HPDE6-E6E7 (cell line): ENCODE measurements around the gene PXDC1.

Experiments used
- DNase-seq: peaks from one replicate; pipeline ENCODE4 v3.0.0; 2011; ENCODE audit warnings: missing footprints; ENCODE audit errors: extremely low spot score

Gene PXDC1

GRCh38 chr6:3747100-3747737, 4.3 kb downstream of the PXDC1 start:
- DNase-seq: no peak

GRCh38 chr6:3746696-3747095, 4.8 kb downstream of the PXDC1 start:
- no peak for DNase-seq

GRCh38 chr6:3746119-3746691, 5.3 kb downstream of the PXDC1 start:
- DNase-seq: no peak

- no peak for DNase-seq
These were observed 5.9 kb downstream of the PXDC1 start for GRCh38 chr6:3745566-3746118.

- no peak for DNase-seq
These were observed 6.5 kb downstream of the PXDC1 start for GRCh38 chr6:3744901-3745470.

GRCh38 chr6:3744211-3744900, 7.2 kb downstream of the PXDC1 start:
- DNase-seq: no peak

GRCh38 chr6:3743541-3743940, 8.0 kb downstream of the PXDC1 start:
- DNase-seq: no peak

GRCh38 chr6:3742426-3743344, 8.8 kb downstream of the PXDC1 start:
- peak; percentile 73 for DNase-seq

GRCh38 chr6:3742076-3742425, 9.5 kb downstream of the PXDC1 start:
- DNase-seq: no peak

GRCh38 chr6:3741477-3741871, 10.0 kb downstream of the PXDC1 start:
- DNase-seq: no peak

GRCh38 chr6:3740551-3741476, 10.7 kb downstream of the PXDC1 start:
- DNase-seq: no peak

- no peak for DNase-seq
These were observed 12.1 kb downstream of the PXDC1 start for GRCh38 chr6:3739311-3739897.

GRCh38 chr6:3738381-3739131, 13.0 kb downstream of the PXDC1 start:
- no peak for DNase-seq

- no peak for DNase-seq
These were observed 13.7 kb downstream of the PXDC1 start for GRCh38 chr6:3737831-3738210.

GRCh38 chr6:3737149-3737830, 14.2 kb downstream of the PXDC1 start:
- DNase-seq: no peak

- DNase-seq: no peak
These were observed 16.4 kb downstream of the PXDC1 start for GRCh38 chr6:3735029-3735605.

GRCh38 chr6:3734023-3734422, 17.5 kb downstream of the PXDC1 start:
- no peak for DNase-seq

- no peak for DNase-seq
These were observed 18.1 kb downstream of the PXDC1 start for GRCh38 chr6:3733321-3733925.
